Measurements from ENCODE around the gene FPGS.
A peak's percentile ranks its signal among the peaks of the same experiment; 100 is the strongest.
"Not testable (repeated sequence)": the region's sequence is repeated elsewhere in the genome, so short reads cannot be mapped to it uniquely, and the experiment has no call there.

FPGS gene

GRCh38 chr9:127818574-127818973 is 15.9 kb downstream of the FPGS start:
- no peaks in the 10 kb centered on the region for H3K9me3 ChIP-seq (replicated peaks; ENCODE audit: low read length)
- H3K9ac ChIP-seq (ENCODE audit: low read depth, low read length): no peak overlapping the region
- no peaks in the 10 kb centered on the region for H3K27me3 ChIP-seq (ENCODE audit: control insufficient read depth, insufficient read depth, low read length)
- no peaks in the 10 kb centered on the region for H3K4me1 ChIP-seq (ENCODE audit: control insufficient read depth, insufficient read depth, low read length)
- H3K36me3 ChIP-seq (ENCODE audit: insufficient read depth, low read length): peaks cover 75% of the 10 kb centered on the region
- no peak overlapping the region for H3K4me3 ChIP-seq (ENCODE audit: low read length)
- no peak overlapping the region for H3K4me2 ChIP-seq (ENCODE audit: low read length)

GRCh38 chr9:127822108-127822507 is 19.4 kb downstream of the FPGS start:
- Histone ChIP-seq H3K4me3 (ENCODE audit: low read length) (no peak overlapping the region), H3K4me1 (ENCODE audit: control insufficient read depth, insufficient read depth, low read length) (no peaks in the 10 kb centered on the region), H3K36me3 (ENCODE audit: insufficient read depth, low read length) (peaks cover 72% of the 10 kb centered on the region), H3K9me3 (replicated peaks; ENCODE audit: low read length) (no peaks in the 10 kb centered on the region), H3K4me2 (ENCODE audit: low read length) (no peak overlapping the region), H3K9ac (ENCODE audit: low read depth, low read length) (no peak overlapping the region), H3K27me3 (ENCODE audit: control insufficient read depth, insufficient read depth, low read length) (no peaks in the 10 kb centered on the region)

- Histone ChIP-seq H3K4me3 (ENCODE audit: low read length) (no peak overlapping the region), H3K27me3 (ENCODE audit: control insufficient read depth, insufficient read depth, low read length) (no peaks in the 10 kb centered on the region), H3K4me2 (ENCODE audit: low read length) (no peak overlapping the region), H3K36me3 (ENCODE audit: insufficient read depth, low read length) (peaks cover 71% of the 10 kb centered on the region), H3K9me3 (replicated peaks; ENCODE audit: low read length) (no peaks in the 10 kb centered on the region), H3K9ac (ENCODE audit: low read depth, low read length) (no peak overlapping the region), H3K4me1 (ENCODE audit: control insufficient read depth, insufficient read depth, low read length) (peaks cover 20% of the 10 kb centered on the region)
These were observed 22.8 kb downstream of the FPGS start for GRCh38 chr9:127825319-127826051.

GRCh38 chr9:127826253-127826913 is 23.7 kb downstream of the FPGS start:
- H3K27me3 ChIP-seq (ENCODE audit: control insufficient read depth, insufficient read depth, low read length): no peaks in the 10 kb centered on the region
- H3K9ac ChIP-seq (ENCODE audit: low read depth, low read length): no peak overlapping the region
- H3K9me3 ChIP-seq (replicated peaks; ENCODE audit: low read length): no peaks in the 10 kb centered on the region
- no peak overlapping the region for H3K4me3 ChIP-seq (ENCODE audit: low read length)
- H3K4me2 ChIP-seq (ENCODE audit: low read length): no peak overlapping the region
- peaks cover 67% of the 10 kb centered on the region for H3K36me3 ChIP-seq (ENCODE audit: insufficient read depth, low read length)
- peaks cover 20% of the 10 kb centered on the region for H3K4me1 ChIP-seq (ENCODE audit: control insufficient read depth, insufficient read depth, low read length)

DNA sequence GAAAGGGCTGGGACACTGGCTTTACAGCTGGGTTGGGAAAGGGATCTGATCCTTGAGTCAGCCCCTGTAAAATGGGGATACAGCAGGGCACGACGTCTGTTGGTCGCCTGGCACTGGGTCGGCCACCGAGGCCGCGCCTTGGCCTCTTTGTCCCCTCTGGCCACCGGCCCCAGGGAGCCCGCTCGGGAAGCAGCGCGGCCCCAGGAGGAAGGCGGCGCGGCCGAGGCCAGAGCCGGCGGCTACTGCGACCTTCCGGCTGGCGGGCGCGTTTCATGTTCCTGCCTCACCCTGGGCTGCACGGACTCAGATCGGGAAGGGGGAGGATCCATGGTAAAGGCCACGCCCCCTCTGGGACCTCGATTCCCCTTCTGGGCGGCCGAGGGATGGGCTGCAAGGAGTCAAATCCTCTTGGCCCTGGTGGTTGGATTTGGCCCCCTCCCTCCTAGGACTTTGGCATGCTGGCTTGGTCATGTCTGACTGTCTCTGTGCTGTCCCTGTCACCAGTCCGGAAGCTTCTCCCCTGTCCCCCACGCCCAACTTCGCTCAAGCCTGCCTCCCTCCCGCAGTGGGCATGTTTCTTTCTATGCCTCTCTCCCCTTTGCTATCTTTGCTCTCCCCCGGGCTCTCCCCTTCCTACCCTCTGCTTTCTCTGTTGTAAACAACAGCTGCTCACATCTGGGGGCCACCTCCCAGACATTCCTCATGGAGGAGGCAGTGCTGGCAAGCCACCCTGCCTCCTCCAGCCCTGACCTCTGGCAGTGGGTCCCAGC is 25.8 kb downstream of the FPGS start:
- peak overlapping the region; percentile 51 for H3K4me3 ChIP-seq (ENCODE audit: low read length)
- no peaks in the 10 kb centered on the region for H3K27me3 ChIP-seq (ENCODE audit: control insufficient read depth, insufficient read depth, low read length)
- peak overlapping the region; percentile 77 for H3K4me2 ChIP-seq (ENCODE audit: low read length)
- peak overlapping the region; percentile 74 for H3K9ac ChIP-seq (ENCODE audit: low read depth, low read length)
- peaks cover 58% of the 10 kb centered on the region for H3K36me3 ChIP-seq (ENCODE audit: insufficient read depth, low read length)
- no peaks in the 10 kb centered on the region for H3K9me3 ChIP-seq (replicated peaks; ENCODE audit: low read length)
- peaks cover 35% of the 10 kb centered on the region for H3K4me1 ChIP-seq (ENCODE audit: control insufficient read depth, insufficient read depth, low read length)

GRCh38 chr9:127829205-127829906 is 26.7 kb downstream of the FPGS start:
- peaks cover 52% of the 10 kb centered on the region for H3K36me3 ChIP-seq (ENCODE audit: insufficient read depth, low read length)
- H3K9me3 ChIP-seq (replicated peaks; ENCODE audit: low read length): no peaks in the 10 kb centered on the region
- H3K4me1 ChIP-seq (ENCODE audit: control insufficient read depth, insufficient read depth, low read length): peaks cover 39% of the 10 kb centered on the region
- no peak overlapping the region for H3K9ac ChIP-seq (ENCODE audit: low read depth, low read length)
- no peak overlapping the region for H3K4me2 ChIP-seq (ENCODE audit: low read length)
- no peaks in the 10 kb centered on the region for H3K27me3 ChIP-seq (ENCODE audit: control insufficient read depth, insufficient read depth, low read length)
- no peak overlapping the region for H3K4me3 ChIP-seq (ENCODE audit: low read length)

- Histone ChIP-seq H3K4me1 (ENCODE audit: control insufficient read depth, insufficient read depth, low read length) (peaks cover 62% of the 10 kb centered on the region), H3K9ac (ENCODE audit: low read depth, low read length) (peak overlapping the region; percentile 11), H3K4me3 (ENCODE audit: low read length) (no peak overlapping the region), H3K27me3 (ENCODE audit: control insufficient read depth, insufficient read depth, low read length) (no peaks in the 10 kb centered on the region), H3K4me2 (ENCODE audit: low read length) (no peak overlapping the region), H3K36me3 (ENCODE audit: insufficient read depth, low read length) (peaks cover 32% of the 10 kb centered on the region), H3K9me3 (replicated peaks; ENCODE audit: low read length) (no peaks in the 10 kb centered on the region)
These were observed 29.6 kb downstream of the FPGS start for GRCh38 chr9:127832248-127832647.

DNA sequence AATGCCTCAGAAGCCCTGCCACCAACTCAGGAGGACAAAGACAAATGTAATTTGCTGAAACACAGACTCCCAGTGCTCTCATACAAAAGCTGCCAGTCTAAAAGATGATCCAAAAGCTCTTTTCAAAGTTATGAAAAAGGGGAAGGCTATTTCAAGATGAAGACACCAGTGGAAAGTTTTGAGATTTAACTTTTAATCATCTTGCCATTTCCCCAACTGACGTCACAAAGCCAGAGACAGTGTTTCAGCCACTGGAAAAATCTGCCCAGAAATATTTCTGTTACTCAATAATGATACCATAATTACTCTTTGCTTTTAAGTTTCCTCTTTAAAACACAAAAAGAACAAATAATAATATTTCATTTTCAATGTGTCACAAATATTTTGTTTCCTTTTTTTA is 30.9 kb downstream of the FPGS start:
- H3K4me1 ChIP-seq (ENCODE audit: control insufficient read depth, insufficient read depth, low read length): peaks cover 66% of the 10 kb centered on the region
- no peak overlapping the region for H3K4me2 ChIP-seq (ENCODE audit: low read length)
- no peaks in the 10 kb centered on the region for H3K9me3 ChIP-seq (replicated peaks; ENCODE audit: low read length)
- H3K27me3 ChIP-seq (ENCODE audit: control insufficient read depth, insufficient read depth, low read length): no peaks in the 10 kb centered on the region
- peaks cover 23% of the 10 kb centered on the region for H3K36me3 ChIP-seq (ENCODE audit: insufficient read depth, low read length)
- peak overlapping the region; percentile 23 for H3K9ac ChIP-seq (ENCODE audit: low read depth, low read length)
- H3K4me3 ChIP-seq (ENCODE audit: low read length): no peak overlapping the region

GRCh38 chr9:127835991-127836516 is 33.4 kb downstream of the FPGS start:
- Histone ChIP-seq H3K27me3 (ENCODE audit: control insufficient read depth, insufficient read depth, low read length) (no peaks in the 10 kb centered on the region), H3K9ac (ENCODE audit: low read depth, low read length) (peak overlapping the region; percentile 80), H3K4me1 (ENCODE audit: control insufficient read depth, insufficient read depth, low read length) (peaks cover 78% of the 10 kb centered on the region)

DNA sequence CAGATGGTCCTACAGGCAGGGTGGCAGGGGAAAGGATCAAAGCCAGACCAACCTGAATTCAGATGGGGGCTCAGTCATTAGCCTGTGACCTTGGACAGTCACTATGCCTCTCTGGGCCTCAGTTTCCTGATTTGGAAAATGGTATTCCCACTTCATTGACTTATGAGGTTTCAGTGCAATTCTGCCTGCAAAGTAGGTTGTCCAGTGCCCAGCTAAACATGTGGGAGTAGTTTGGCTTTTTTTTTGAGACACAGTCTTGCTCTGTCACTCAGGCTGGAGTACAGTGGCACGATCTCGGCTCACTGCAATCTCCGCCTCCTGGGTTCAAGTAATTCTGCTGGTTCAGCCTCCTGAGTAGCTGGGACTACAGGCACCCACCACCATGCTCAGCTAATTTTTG is 33.9 kb downstream of the FPGS start:
- Histone ChIP-seq H3K4me2 (ENCODE audit: low read length) (peak overlapping the region; percentile 70), H3K4me3 (ENCODE audit: low read length) (peak overlapping the region; percentile 38), H3K9ac (ENCODE audit: low read depth, low read length) (peak overlapping the region; percentile 80), H3K36me3 (ENCODE audit: insufficient read depth, low read length) (peaks cover 22% of the 10 kb centered on the region), H3K4me1 (ENCODE audit: control insufficient read depth, insufficient read depth, low read length) (peaks cover 83% of the 10 kb centered on the region)
- not testable (repeated sequence) for H3K27me3 ChIP-seq (ENCODE audit: control insufficient read depth, insufficient read depth, low read length); H3K9me3 ChIP-seq (replicated peaks; ENCODE audit: low read length)

More at GRCh38 chr9:127835991-127836516, 33.4 kb downstream of the FPGS start:
- peak overlapping the region; percentile 70 for H3K4me2 ChIP-seq (ENCODE audit: low read length)
- H3K9me3 ChIP-seq (replicated peaks; ENCODE audit: low read length): no peaks in the 10 kb centered on the region
- H3K36me3 ChIP-seq (ENCODE audit: insufficient read depth, low read length): peaks cover 17% of the 10 kb centered on the region
- peak overlapping the region; percentile 38 for H3K4me3 ChIP-seq (ENCODE audit: low read length)

DNA sequence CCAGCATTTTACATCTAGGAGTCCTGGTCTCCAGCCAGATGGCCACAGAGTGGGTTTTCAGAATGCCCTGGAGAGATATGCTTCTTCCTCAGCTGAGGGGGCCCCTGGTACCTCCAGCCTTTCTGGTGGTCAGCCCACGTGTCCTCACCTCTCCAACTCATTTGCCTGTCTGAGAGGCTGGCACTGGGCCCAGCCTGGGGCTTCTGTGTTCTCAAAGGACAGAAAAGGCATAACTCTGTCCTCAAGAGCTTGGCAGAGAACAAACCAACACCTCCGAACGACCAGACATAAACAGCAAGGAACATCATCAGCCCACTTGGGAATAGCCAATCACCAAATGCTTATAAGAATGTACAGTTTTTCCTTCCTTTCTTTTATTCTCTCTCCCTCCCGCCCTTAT is 34.7 kb downstream of the FPGS start:
- Histone ChIP-seq H3K36me3 (ENCODE audit: insufficient read depth, low read length) (peaks cover 27% of the 10 kb centered on the region), H3K9me3 (replicated peaks; ENCODE audit: low read length) (no peaks in the 10 kb centered on the region), H3K27me3 (ENCODE audit: control insufficient read depth, insufficient read depth, low read length) (no peaks in the 10 kb centered on the region), H3K4me2 (ENCODE audit: low read length) (peak overlapping the region; percentile 2), H3K9ac (ENCODE audit: low read depth, low read length) (peak overlapping the region; percentile 80), H3K4me1 (ENCODE audit: control insufficient read depth, insufficient read depth, low read length) (peaks cover 78% of the 10 kb centered on the region), H3K4me3 (ENCODE audit: low read length) (no peak overlapping the region)
